Natural killer cell (primary cell): ENCODE measurements around the gene AICDA. TPM values are rescaled to one million over a fixed set of nuclear protein-coding genes. Genes with fewer than 3 reads are reported as not detected.

Experiments
- ATAC-seq, 3 donors: fragments of 150-1000 bp in 2 of 3; fragments of 200-7000 bp in 1 of 3; cut with Tn5 transposase; 1 replicate in 1 of 3; 2 replicates in 2 of 3; pipeline ENCODE4 v1.10.0; 2021; ENCODE audit warnings: mild to moderate bottlenecking in 2 of 3, moderate library complexity in 2 of 3
- DNase-seq, 2 donors: peaks; one replicate each; pipeline versions ENCODE4 v3.0.0 to v3.0.0-alpha.2; 2013 to 2021; ENCODE audit warnings: mixed read lengths in 1 of 2
- H3K27ac ChIP-seq: one replicate; pipeline ENCODE4 v1.5.1; 2013; ENCODE audit warnings: mild to moderate bottlenecking, low read length
- H3K27me3 ChIP-seq: one replicate; pipeline ENCODE4 v1.6.1; 2013; ENCODE audit warnings: low read length; ENCODE audit not compliant: control insufficient read depth, insufficient read depth
- H3K36me3 ChIP-seq: one replicate; pipeline ENCODE4 v1.6.1; 2013; ENCODE audit warnings: low read length; ENCODE audit not compliant: control insufficient read depth, insufficient read depth
- H3K4me1 ChIP-seq: one replicate; pipeline ENCODE4 v1.6.1; 2013; ENCODE audit warnings: low read length; ENCODE audit not compliant: control insufficient read depth, insufficient read depth
- H3K4me3 ChIP-seq: one replicate; pipeline ENCODE4 v1.5.1; 2013; ENCODE audit warnings: low read length
- H3K9me3 ChIP-seq: one replicate; pipeline ENCODE4 v1.6.1; 2013; ENCODE audit warnings: low read length; ENCODE audit not compliant: control insufficient read depth, insufficient read depth
- H3K27ac Mint-ChIP-seq, 2 donors: one replicate each; pipeline ENCODE4 v1.8.0; 2022; ENCODE audit warnings: mild to moderate bottlenecking in 2 of 2, mixed read lengths in 2 of 2, moderate library complexity in 1 of 2
- H3K27me3 Mint-ChIP-seq, 2 donors: one replicate each; pipeline ENCODE4 v1.8.0; 2022; ENCODE audit warnings: low read depth in 2 of 2, mixed read lengths in 2 of 2
- H3K36me3 Mint-ChIP-seq: one replicate; pipeline ENCODE4 v1.8.0; 2022; ENCODE audit warnings: mixed read lengths
- H3K4me1 Mint-ChIP-seq, 2 donors: one replicate each; pipeline ENCODE4 v1.8.0; 2022; ENCODE audit warnings: mixed read lengths in 2 of 2
- H3K4me3 Mint-ChIP-seq: one replicate; pipeline ENCODE4 v1.8.0; 2022; ENCODE audit warnings: mild to moderate bottlenecking, moderate library complexity, mixed read lengths
- H3K9me3 Mint-ChIP-seq, 2 donors: one replicate each; pipeline ENCODE4 v1.8.0; 2022; ENCODE audit warnings: mixed read lengths in 2 of 2
- WGBS: methylation state at CpG from one replicate; pipeline ENCODE4 v1.1.7; 2013; ENCODE audit warnings: missing lambda C conversion rate; ENCODE audit not compliant: insufficient coverage; 5-methylcytosine and 5-hydroxymethylcytosine counted together
- intact Hi-C: fragments of 100-400 bp; cut with micrococcal nuclease; formaldehyde crosslinking; loops from one replicate; pipeline ENCODE4 v1.14.2; 2022
- total RNA-seq, 4 donors: library from RNA; stranded (reverse); fragments of 120-200 nt in 1 of 4; gene quantifications; one replicate each; pipeline versions ENCODE4 v1.2.3 to v1.2.4, GENCODE V29; 2013 to 2022
- TF ChIP-seq, protein P1 (sequence below): fragments of 200-600 bp; IDR thresholded peaks from one replicate; pipeline ENCODE4 v1.8.0; 2022; ENCODE audit warnings: antibody characterized with exemption

Gene AICDA
- total RNA-seq, 3 donors from 2014 or later (not counting 1 experiment from before 2014, with no cell fraction given), result not detected

DNA sequence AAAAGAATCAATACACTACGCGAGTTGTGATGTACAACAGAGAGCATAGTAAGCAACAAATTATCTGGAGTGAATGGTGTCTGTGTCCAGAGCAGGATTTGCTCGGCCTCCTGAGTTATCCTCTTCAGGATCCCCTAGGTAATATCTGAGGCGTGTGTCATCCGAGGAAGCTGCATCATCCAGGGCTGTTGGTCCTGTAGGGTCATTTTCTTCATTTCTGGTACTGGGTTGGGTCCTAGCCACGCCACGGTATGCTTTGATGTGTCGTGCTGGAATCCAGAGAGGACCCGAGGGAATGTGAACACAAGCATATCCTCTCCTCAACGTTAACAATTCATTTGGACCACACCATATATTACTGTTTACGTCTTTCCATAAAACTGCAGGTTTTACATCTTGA is 53.0 kb downstream of the AICDA start:
- Mint-ChIP-seq H3K36me3 (no peaks in the 10 kb centered on the region), H3K4me3 (no peak overlapping the region), H3K9me3 (peaks cover 2 to 3% of the 10 kb centered on the region in 2 donors), H3K4me1 (no peaks in the 10 kb centered on the region), H3K27ac (no peak overlapping the region), H3K27me3 (peaks cover 9 to 16% of the 10 kb centered on the region in 2 donors)
- H3K27me3 ChIP-seq, result no peaks in the 10 kb centered on the region
- intact Hi-C loops, result no loop called here
- TF ChIP-seq, protein P1, sequence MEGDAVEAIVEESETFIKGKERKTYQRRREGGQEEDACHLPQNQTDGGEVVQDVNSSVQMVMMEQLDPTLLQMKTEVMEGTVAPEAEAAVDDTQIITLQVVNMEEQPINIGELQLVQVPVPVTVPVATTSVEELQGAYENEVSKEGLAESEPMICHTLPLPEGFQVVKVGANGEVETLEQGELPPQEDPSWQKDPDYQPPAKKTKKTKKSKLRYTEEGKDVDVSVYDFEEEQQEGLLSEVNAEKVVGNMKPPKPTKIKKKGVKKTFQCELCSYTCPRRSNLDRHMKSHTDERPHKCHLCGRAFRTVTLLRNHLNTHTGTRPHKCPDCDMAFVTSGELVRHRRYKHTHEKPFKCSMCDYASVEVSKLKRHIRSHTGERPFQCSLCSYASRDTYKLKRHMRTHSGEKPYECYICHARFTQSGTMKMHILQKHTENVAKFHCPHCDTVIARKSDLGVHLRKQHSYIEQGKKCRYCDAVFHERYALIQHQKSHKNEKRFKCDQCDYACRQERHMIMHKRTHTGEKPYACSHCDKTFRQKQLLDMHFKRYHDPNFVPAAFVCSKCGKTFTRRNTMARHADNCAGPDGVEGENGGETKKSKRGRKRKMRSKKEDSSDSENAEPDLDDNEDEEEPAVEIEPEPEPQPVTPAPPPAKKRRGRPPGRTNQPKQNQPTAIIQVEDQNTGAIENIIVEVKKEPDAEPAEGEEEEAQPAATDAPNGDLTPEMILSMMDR, result no peak
- no peak overlapping the region for H3K4me3 ChIP-seq
- WGBS, result 92% methylated on average over 11 of the region's 11 CpGs
- H3K36me3 ChIP-seq, result no peaks in the 10 kb centered on the region
- no peaks in the 10 kb centered on the region for H3K4me1 ChIP-seq
- no peak for DNase-seq
- no peak for ATAC-seq
- H3K9me3 ChIP-seq, result peaks cover 3% of the 10 kb centered on the region
- no peak overlapping the region for H3K27ac ChIP-seq

GRCh38 chr12:8556531-8557097 is 56.0 kb downstream of the AICDA start:
- Histone ChIP-seq H3K4me3 (no peak overlapping the region), H3K27me3 (no peaks in the 10 kb centered on the region), H3K4me1 (no peaks in the 10 kb centered on the region), H3K27ac (no peak overlapping the region), H3K9me3 (no peaks in the 10 kb centered on the region), H3K36me3 (no peaks in the 10 kb centered on the region)
- Mint-ChIP-seq H3K9me3 (no peaks in the 10 kb centered on the region), H3K27me3 (peaks cover 8 to 30% of the 10 kb centered on the region in 2 donors), H3K36me3 (no peaks in the 10 kb centered on the region), H3K27ac (no peak overlapping the region), H3K4me1 (no peaks in the 10 kb centered on the region), H3K4me3 (no peak overlapping the region)
- intact Hi-C loops, result no loop called here
- DNase-seq (no peak), ATAC-seq (no peak)
- WGBS, result 86% methylated on average over 2 of the region's 2 CpGs
- TF ChIP-seq, protein P1, result no peak

- no peaks in the 10 kb centered on the region for H3K27me3 ChIP-seq
- Mint-ChIP-seq H3K27ac (no peak overlapping the region), H3K9me3 (no peaks in the 10 kb centered on the region), H3K27me3 (peaks cover 8 to 14% of the 10 kb centered on the region in 2 donors), H3K4me3 (no peak overlapping the region), H3K36me3 (no peaks in the 10 kb centered on the region), H3K4me1 (no peaks in the 10 kb centered on the region)
- no peaks in the 10 kb centered on the region for H3K9me3 ChIP-seq
- no peak for DNase-seq
- TF ChIP-seq, protein P1, result no peak
- H3K4me3 ChIP-seq, result no peak overlapping the region
- 92% methylated on average over 4 of the region's 5 CpGs for WGBS
- intact Hi-C loops, result no loop called here
- no peaks in the 10 kb centered on the region for H3K4me1 ChIP-seq
- ATAC-seq, result no peak
- H3K27ac ChIP-seq, result no peak overlapping the region
- H3K36me3 ChIP-seq, result no peaks in the 10 kb centered on the region
Measured at GRCh38 chr12:8554451-8555195, 58.0 kb downstream of the AICDA start.
